HCT116 (cell line): Measurements from ENCODE around the gene MAPKAP1. TPM values are rescaled to one million over a fixed set of nuclear protein-coding genes. Genes with fewer than 3 reads are reported as not detected.

Experiments used
- ATAC-seq: fragments of 200-7000 bp; cut with Tn5 transposase; 2 replicates; pipeline ENCODE4 v1.9.1; 2020; ENCODE audit warnings: mild to moderate bottlenecking, moderate library complexity
- BruUV-seq: library from RNA; stranded (reverse); fragments of 400-500 nt; replicated peaks from 2 replicates; lab custom pipeline; 2021; lab: Mats Ljungman, UMichigan
- CTCF ChIA-PET: fragments of 300-600 bp; sonication (Branson Sonifier 250); formaldehyde crosslinking; loops from one replicate; lab custom pipeline; 2021; ENCODE audit warnings: antibody characterized with exemption; lab: Charles Lee
- POLR2A ChIA-PET: fragments of 300-600, 350-600 bp; sonication (Branson Sonifier 250); formaldehyde crosslinking; loops from one replicate; lab custom pipeline; 2021; ENCODE audit warnings: antibody characterized with exemption; lab: Charles Lee
- RAD21 ChIA-PET, 2 experiments: fragments of 300-600 bp; sonication (Branson Sonifier 250); formaldehyde crosslinking; loops; one replicate each; lab custom pipeline; 2023; ENCODE audit warnings: low total read pairs in 2 of 2; ENCODE audit not compliant: uncharacterized antibody in 2 of 2, unreplicated experiment in 2 of 2, low non-redundant PET in 1 of 2; lab: Charles Lee
- DNase-seq: peaks from one replicate; pipeline ENCODE4 v3.0.0-alpha.2; 2010; ENCODE audit warnings: low read depth, low spot score
- H2AFZ ChIP-seq: fragments of 200-600 bp; shearing (Covaris generic), sonication (generic); 2 replicates; pipeline ENCODE4 v1.6.1; 2017; ENCODE audit warnings: low read depth, mixed run types, mixed read lengths, antibody characterized with exemption, low read length; ENCODE audit not compliant: poor library complexity, severe bottlenecking
- H3K27ac ChIP-seq: 2 replicates; pipeline ENCODE4 v1.5.1; 2012; ENCODE audit warnings: low read depth, low read length
- H3K27me3 ChIP-seq: fragments of 200-600 bp; sonication (generic); 2 replicates; pipeline ENCODE4 v1.6.1; 2016; ENCODE audit warnings: mixed run types, low read length, mixed read lengths; ENCODE audit not compliant: insufficient read depth
- H3K36me3 ChIP-seq, 2 experiments: fragments of 200-500 bp in 1 of 2; fragments of 200-600 bp in 1 of 2; sonication (Bioruptor generic) in 1 of 2; sonication (generic) in 1 of 2; 2 replicates each; pipeline versions ENCODE4 v1.5.1 to v1.6.1; 2014 to 2016; ENCODE audit warnings: low read length in 2 of 2, inconsistent platforms in 1 of 2, mixed read lengths in 1 of 2, mixed run types in 1 of 2; ENCODE audit not compliant: insufficient read depth in 2 of 2, control insufficient read depth in 1 of 2
- H3K4me1 ChIP-seq, 2 experiments: fragments of 200-600 bp in 1 of 2; sonication (generic) in 1 of 2; 2 replicates each; pipeline versions ENCODE4 v1.5.1 to v1.6.1; 2012 to 2017; ENCODE audit warnings: low read length in 2 of 2, inconsistent platforms in 1 of 2, mild to moderate bottlenecking in 1 of 2, mixed read lengths in 1 of 2, mixed run types in 1 of 2, moderate library complexity in 1 of 2; ENCODE audit not compliant: insufficient read depth in 2 of 2, control insufficient read depth in 1 of 2
- H3K4me2 ChIP-seq: fragments of 200-600 bp; sonication (generic); 2 replicates; pipeline ENCODE4 v1.6.1; 2017; ENCODE audit warnings: mixed run types, low read length, mixed read lengths
- H3K4me3 ChIP-seq, 2 experiments: fragments of 200-600 bp in 1 of 2; sonication (generic) in 1 of 2; replicated peaks in 1 of 2; 2 replicates each; pipeline ENCODE4 v1.5.1; 2011 to 2016; ENCODE audit warnings: low read length in 2 of 2, control low read depth in 1 of 2, low read depth in 1 of 2, mild to moderate bottlenecking in 1 of 2, mixed read lengths in 1 of 2, mixed run types in 1 of 2
- H3K79me2 ChIP-seq: fragments of 200-600 bp; sonication (generic); 2 replicates; pipeline ENCODE4 v1.6.1; 2017; ENCODE audit warnings: mild to moderate bottlenecking, mixed run types, low read length, moderate library complexity, mixed read lengths; ENCODE audit not compliant: insufficient read depth
- H3K9ac ChIP-seq: fragments of 200-600 bp; sonication (generic); 2 replicates; pipeline ENCODE4 v1.6.1; 2016; ENCODE audit warnings: low read length, mixed read lengths
- H3K9me2 ChIP-seq: fragments of 200-600 bp; sonication (generic), shearing (Covaris generic); 2 replicates; pipeline ENCODE4 v1.6.1; 2017; ENCODE audit warnings: mixed run types, mild to moderate bottlenecking, moderate library complexity; ENCODE audit not compliant: insufficient read depth
- H3K9me3 ChIP-seq, 2 experiments: fragments of 200-500 bp in 1 of 2; fragments of 200-600 bp in 1 of 2; sonication (Bioruptor generic) in 1 of 2; sonication (generic) in 1 of 2; 2 replicates each; pipeline ENCODE4 v1.6.1; 2014 to 2017; ENCODE audit warnings: low read length in 2 of 2, mixed read lengths in 2 of 2, inconsistent platforms in 1 of 2, low read depth in 1 of 2, mild to moderate bottlenecking in 1 of 2, mixed run types in 1 of 2, moderate library complexity in 1 of 2; ENCODE audit not compliant: control insufficient read depth in 1 of 2, insufficient read depth in 1 of 2
- H4K20me1 ChIP-seq: fragments of 200-600 bp; sonication (generic), shearing (Covaris generic); 2 replicates; pipeline ENCODE4 v1.6.1; 2017; ENCODE audit warnings: mixed run types, mild to moderate bottlenecking, moderate library complexity; ENCODE audit not compliant: insufficient read depth
- ATF3 ChIP-seq: IDR thresholded peaks from 2 replicates; pipeline ENCODE4 v1.6.1; 2012
- CEBPB ChIP-seq: IDR thresholded peaks from 2 replicates; pipeline ENCODE4 v1.6.1; 2012; ENCODE audit warnings: low read depth
- EZH2 ChIP-seq: fragments of 200-600 bp; sonication (generic); IDR thresholded peaks from 2 replicates; pipeline ENCODE4 v1.6.1; 2017; ENCODE audit warnings: antibody characterized with exemption, mixed run types
- FOSL1 ChIP-seq: IDR thresholded peaks from 2 replicates; pipeline ENCODE4 v1.6.1; 2012; ENCODE audit warnings: low read depth
- POLR2A ChIP-seq: IDR thresholded peaks from 2 replicates; pipeline ENCODE4 v1.7.0; 2011; ENCODE audit warnings: borderline replicate concordance; ENCODE audit not compliant: insufficient read depth, insufficient read length; ENCODE audit errors: extremely low read depth
- POLR2AphosphoS5 ChIP-seq: IDR thresholded peaks from 2 replicates; pipeline ENCODE4 v1.6.1; 2011; ENCODE audit warnings: mild to moderate bottlenecking, low read depth, low read length, moderate library complexity
- RAD21 ChIP-seq: IDR thresholded peaks from 2 replicates; pipeline ENCODE4 v1.6.1; 2012; ENCODE audit warnings: low read depth, mild to moderate bottlenecking
- SIN3A ChIP-seq: IDR thresholded peaks from 2 replicates; pipeline ENCODE4 v1.6.1; 2012; ENCODE audit warnings: low read depth
- ZNF274 ChIP-seq: fragments of 200-500 bp; sonication (Bioruptor generic); IDR thresholded peaks from 2 replicates; pipeline ENCODE4 v1.6.1; 2014; ENCODE audit warnings: mild to moderate bottlenecking, low read depth, low read length, inconsistent platforms
- intact Hi-C: fragments of 100-400 bp; cut with micrococcal nuclease; formaldehyde crosslinking; loops from 2 replicates; pipeline ENCODE4 v1.10.0; 2022
- total RNA-seq: library from RNA; stranded (reverse); gene quantifications from one replicate; pipeline ENCODE4 v1.2.1, GENCODE V29; 2021; ENCODE audit not compliant: unreplicated experiment
- TF ChIP-seq, protein P1 (sequence below), 3 experiments: fragments of 200-600 bp in 1 of 3; sonication (generic) in 1 of 3; IDR thresholded peaks in 2 of 3; conservative IDR thresholded peaks in 1 of 3; 2 replicates each; pipeline ENCODE4 v1.5.1; 2012 to 2017; ENCODE audit warnings: low read depth in 2 of 3, low read length in 2 of 3, antibody characterized with exemption in 1 of 3, borderline replicate concordance in 1 of 3, control low read depth in 1 of 3, mild to moderate bottlenecking in 1 of 3, mixed read lengths in 1 of 3, mixed run types in 1 of 3, moderate library complexity in 1 of 3; ENCODE audit not compliant: insufficient read depth in 1 of 3

MAPKAP1 gene
- total RNA-seq, 1 experiment from 2014 or later = 72.5 TPM

DNA sequence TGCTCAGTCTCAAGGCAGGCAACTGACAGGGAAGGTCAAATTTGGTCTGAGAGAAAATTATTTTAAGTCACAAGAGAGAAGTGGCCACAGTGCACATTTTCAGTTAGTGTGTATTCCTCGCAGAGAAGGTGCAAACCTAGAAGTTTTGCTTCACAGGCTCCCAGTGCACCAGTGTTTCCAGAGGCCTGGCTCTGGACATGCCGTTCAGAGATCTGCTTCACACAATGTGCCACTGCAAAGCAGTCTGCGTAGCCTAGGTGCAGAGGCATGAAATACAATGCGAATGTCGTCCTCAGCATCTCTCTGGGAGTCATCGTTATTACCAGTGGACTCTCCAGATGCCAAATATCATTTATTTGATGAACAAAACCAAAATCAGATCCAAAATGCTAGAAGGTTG is 147.8 kb downstream of the MAPKAP1 start:
- Histone ChIP-seq H3K27ac (no peak overlapping the region), H2AFZ (no peak overlapping the region), H4K20me1 (no peaks in the 10 kb centered on the region), H3K4me3 (no peak overlapping the region), H3K4me2 (no peak overlapping the region), H3K36me3 (no peaks in the 10 kb centered on the region), H3K79me2 (no peaks in the 10 kb centered on the region), H3K9ac (no peak overlapping the region), H3K9me2 (no peaks in the 10 kb centered on the region), H3K27me3 (no peaks in the 10 kb centered on the region), H3K9me3 (no peaks in the 10 kb centered on the region), H3K4me1 (no peaks in the 10 kb centered on the region)
- DNase-seq = no peak
- POLR2A ChIA-PET = no interaction called here
- BruUV-seq = no TSS peak
- intact Hi-C loops = no loop called here
- RAD21 ChIA-PET = no interaction called here
- CTCF ChIA-PET = interaction anchor here (0.7 to 1.6 kb wide), 12 partner anchors 8 to 839 kb away, joined by 3 to 10 read pairs (median 4); no protein-coding TSS in a partner anchor
- ATAC-seq = no peak
- TF ChIP-seq POLR2A = no peak
- TF ChIP-seq ZNF274 = no peak
- TF ChIP-seq SIN3A = no peak
- no peak for TF ChIP-seq FOSL1
- TF ChIP-seq, protein P1, sequence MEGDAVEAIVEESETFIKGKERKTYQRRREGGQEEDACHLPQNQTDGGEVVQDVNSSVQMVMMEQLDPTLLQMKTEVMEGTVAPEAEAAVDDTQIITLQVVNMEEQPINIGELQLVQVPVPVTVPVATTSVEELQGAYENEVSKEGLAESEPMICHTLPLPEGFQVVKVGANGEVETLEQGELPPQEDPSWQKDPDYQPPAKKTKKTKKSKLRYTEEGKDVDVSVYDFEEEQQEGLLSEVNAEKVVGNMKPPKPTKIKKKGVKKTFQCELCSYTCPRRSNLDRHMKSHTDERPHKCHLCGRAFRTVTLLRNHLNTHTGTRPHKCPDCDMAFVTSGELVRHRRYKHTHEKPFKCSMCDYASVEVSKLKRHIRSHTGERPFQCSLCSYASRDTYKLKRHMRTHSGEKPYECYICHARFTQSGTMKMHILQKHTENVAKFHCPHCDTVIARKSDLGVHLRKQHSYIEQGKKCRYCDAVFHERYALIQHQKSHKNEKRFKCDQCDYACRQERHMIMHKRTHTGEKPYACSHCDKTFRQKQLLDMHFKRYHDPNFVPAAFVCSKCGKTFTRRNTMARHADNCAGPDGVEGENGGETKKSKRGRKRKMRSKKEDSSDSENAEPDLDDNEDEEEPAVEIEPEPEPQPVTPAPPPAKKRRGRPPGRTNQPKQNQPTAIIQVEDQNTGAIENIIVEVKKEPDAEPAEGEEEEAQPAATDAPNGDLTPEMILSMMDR (IDR thresholded peaks at IDR 0.05 in 2 of 3, conservative IDR thresholded peaks at IDR 0.05 in 1 of 3; ENCODE audit: borderline replicate concordance in 1 of 3, insufficient read depth in 1 of 3, low read depth in 2 of 3, low read length in 2 of 3) = no peak
- TF ChIP-seq ATF3 = no peak
- no peak for TF ChIP-seq RAD21
- TF ChIP-seq EZH2 = no peak
- no peak for TF ChIP-seq CEBPB
- no peak for TF ChIP-seq POLR2AphosphoS5
